GM18505 (cell line): Measurements from ENCODE around the gene LRRK1.

Experiments
- ATAC-seq: cut with Tn5 transposase; IDR thresholded peaks from one replicate; pipeline ENCODE4 v1.9.1; 2021; ENCODE audit not compliant: unreplicated experiment
- POLR2A ChIP-seq: IDR thresholded peaks from 4 replicates; pipeline ENCODE4 v1.6.1; 2011; ENCODE audit warnings: borderline replicate concordance; ENCODE audit not compliant: insufficient read depth, insufficient read length; ENCODE audit errors: extremely low read depth

The LRRK1 gene

GRCh38 chr15:100909565-100909964, 9.6 kb upstream of the LRRK1 start:
- no peak for TF ChIP-seq POLR2A

DNA sequence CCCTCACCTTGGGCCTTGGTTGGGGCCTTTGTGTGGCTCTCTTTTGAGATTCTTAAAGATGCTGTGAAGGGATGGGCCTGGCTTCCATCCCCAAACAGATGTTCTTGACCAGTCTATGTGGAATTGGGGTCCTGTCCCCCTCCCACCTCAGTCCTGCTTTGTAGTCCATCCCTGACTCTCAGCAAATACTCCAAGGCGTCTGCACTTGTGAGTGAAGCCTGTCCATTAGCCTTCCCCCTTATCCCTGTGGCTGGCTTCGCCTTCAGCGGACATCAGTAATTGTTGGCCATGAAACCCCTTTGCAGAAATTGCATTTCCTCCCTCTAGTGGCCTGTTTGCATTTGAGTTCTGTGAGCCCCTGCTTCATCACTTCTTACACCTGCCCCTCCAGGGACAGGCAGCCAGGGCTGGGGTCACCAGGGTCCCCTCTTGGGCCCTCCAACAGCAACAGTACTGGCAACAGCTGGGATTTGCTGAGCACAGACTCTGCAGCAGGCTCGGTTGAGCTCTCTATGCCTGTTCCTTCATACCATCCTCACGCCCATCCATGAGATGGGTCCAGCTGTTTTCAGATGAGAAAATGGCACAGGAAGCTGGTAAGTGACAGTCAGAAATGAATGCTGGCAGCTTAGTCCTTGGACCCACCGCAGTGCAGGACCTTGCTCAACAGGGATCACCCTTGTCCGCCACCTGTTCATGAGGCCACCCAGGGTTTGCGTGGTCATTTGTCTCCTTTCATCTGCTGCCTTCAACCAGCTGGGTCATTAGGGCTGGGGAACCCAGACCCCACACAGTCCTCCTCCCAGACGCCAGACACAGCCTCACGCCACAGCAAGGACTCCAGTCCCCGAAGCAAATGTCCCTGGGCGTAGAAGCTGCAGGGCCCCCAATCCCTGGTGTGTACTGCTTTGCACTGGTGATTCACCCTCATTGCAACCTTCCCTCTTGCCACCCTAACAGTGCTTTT, 8.9 kb upstream of the LRRK1 start:
- TF ChIP-seq POLR2A = no peak
- no peak for ATAC-seq

More at GRCh38 chr15:100909565-100909964, 9.6 kb upstream of the LRRK1 start:
- ATAC-seq = no peak

DNA sequence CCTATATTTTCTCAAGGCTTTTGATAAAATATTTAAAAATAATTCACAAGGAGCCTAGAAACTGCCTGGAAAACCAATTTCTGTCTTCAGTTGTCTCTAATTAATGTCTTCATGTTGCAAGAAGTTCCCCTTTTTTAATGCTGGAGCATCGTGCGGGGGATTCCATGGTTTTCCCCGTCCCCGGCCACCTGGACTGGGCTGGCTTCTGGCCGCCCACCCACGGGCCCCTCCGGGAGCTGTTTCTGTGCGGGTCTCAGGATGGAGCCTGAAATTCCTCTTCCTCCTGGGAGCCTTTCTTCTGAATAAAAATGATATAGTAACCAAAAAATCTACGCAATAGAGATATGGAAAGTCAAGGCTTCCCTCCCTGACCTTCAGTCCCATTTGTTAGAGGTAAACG, 8.1 kb upstream of the LRRK1 start:
- TF ChIP-seq POLR2A = no peak
- ATAC-seq = no peak

DNA sequence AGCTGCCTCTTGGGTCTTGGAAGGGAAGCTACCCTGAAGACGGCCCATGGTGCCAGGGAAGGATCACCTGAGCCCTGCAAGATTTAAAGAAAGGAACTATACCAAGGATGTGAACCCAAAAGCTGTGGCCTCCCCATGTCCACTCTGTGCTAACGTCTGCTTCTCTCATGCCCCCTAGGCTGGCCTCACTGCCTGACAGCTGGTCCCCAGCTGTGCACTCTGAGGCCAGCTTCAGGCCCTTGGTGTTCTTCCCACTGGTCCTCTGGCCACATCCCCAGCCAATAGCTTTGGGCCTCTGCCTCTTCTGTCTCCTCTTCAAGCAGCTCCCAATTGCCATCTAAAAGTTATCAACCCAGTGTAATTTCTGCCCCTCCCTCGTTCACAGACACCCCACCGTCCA, 5.2 kb upstream of the LRRK1 start:
- TF ChIP-seq POLR2A = no peak
- ATAC-seq = no peak

DNA sequence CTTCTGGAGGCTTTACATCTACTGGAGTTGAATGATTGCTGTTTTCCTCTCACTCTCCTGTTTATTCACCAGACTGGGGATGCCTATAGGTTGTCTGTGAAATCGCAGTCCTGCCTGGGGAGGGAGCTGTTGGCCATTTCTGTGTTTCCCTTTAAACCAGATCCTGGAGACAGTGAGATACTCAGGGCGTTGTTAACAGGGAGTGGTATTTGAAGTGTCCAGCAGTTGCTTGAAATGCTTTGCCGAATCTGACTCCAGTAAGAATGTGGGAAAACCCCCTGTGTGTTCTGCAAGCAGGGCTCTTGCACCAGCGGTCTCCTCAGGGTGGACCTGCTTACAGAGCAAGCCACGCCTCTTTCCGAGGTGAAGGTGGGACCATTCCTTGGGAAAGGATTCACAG, 4.3 kb upstream of the LRRK1 start:
- TF ChIP-seq POLR2A = no peak
- ATAC-seq = no peak

- no peak for TF ChIP-seq POLR2A
- peak; percentile 57 for ATAC-seq
These were observed 995 bp upstream of the LRRK1 start for GRCh38 chr15:100918034-100918689.

DNA sequence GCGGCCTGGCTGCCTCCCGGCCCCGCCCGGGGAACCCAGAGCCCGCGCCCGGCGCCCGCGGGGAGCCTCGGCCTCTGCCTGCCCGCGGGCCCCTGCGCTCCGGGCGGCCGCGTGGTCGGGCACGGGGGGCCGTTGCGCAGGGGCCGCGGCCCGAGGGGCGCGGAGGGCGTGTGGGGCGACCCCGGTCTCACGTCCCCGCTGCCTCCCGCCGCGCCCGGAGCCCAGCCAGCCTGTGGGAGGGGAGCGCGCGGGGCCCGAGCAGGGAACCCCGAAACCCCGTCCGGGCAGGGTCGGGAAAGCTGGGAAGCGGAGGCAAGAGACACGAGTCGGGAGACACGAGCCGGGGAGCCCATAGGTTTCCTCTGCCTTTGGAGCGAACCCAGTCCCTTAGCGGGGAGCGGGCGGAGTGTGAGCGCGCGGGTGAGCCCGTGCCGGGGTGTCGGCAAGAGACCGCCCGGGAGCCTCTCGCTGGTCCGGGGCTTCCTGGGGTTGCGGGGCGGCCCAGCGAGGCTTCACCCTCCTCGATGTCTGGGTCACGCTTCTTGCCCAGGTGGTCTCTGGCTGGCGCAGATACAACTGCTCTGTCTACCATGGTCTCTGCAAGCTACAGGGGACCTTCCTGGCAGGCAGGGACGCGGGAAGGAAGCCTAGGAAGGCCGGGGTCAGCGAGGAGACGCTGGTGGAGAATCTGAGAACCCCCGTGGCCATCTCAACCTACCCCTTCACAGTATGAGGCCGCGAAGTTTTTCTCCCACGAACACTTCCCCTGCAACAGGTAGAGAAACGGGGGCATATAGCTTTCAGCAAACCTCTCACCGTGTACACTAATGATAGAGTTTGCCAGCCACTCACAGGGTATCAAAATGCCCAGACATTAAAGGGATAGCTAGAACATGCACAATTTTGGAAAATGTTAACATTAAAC, 586 bp downstream of the LRRK1 start:
- ATAC-seq = peak; percentile 26
- no peak for TF ChIP-seq POLR2A

- peak; percentile 41 for TF ChIP-seq POLR2A
- ATAC-seq = no peak
These were observed 1.5 kb downstream of the LRRK1 start for GRCh38 chr15:100920516-100921135.

GRCh38 chr15:100922192-100923040, 3.3 kb downstream of the LRRK1 start:
- no peak for ATAC-seq
- no peak for TF ChIP-seq POLR2A

- TF ChIP-seq POLR2A = no peak
These were observed 3.9 kb downstream of the LRRK1 start for GRCh38 chr15:100923076-100923475.

DNA sequence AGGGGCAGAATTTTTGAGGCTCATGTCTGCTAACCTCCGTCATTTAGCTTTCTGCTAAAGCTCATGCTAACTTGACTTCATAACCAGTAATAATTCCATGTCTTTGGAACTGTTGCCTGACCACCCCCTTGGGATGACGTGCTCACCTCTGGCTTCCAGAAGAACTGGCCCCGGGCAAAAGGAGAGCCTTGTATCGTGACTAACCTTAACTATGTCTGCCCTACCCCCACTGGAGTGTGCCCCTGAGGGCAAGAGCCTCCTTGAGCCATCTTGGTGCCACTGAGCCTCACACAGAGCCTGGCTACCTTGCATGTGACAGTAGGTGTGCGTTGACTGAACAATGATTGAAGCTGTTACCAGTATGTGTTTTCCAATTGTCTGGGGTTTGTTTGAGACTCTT, 4.7 kb downstream of the LRRK1 start:
- TF ChIP-seq POLR2A = no peak
- no peak for ATAC-seq

More at GRCh38 chr15:100923076-100923475, 3.9 kb downstream of the LRRK1 start:
- no peak for ATAC-seq

DNA sequence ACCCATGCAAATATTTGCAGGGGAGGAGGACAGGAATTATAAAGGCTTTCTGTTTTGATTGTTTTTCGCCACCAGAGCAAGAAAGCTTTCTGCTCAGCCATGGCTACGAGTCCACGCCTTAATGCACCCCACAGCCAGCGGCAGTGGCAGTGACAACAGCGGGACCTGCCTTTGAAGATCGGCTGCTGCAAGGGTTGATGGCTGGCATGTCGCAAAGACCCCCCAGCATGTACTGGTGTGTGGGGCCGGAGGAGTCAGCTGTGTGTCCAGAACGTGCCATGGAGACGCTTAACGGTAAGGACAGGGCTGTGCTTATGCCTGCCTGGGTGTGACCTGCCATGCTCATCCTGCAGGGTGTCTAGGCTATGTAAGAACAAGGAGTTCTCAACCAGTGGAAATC, 5.3 kb downstream of the LRRK1 start:
- no peak for ATAC-seq
- no peak for TF ChIP-seq POLR2A

DNA sequence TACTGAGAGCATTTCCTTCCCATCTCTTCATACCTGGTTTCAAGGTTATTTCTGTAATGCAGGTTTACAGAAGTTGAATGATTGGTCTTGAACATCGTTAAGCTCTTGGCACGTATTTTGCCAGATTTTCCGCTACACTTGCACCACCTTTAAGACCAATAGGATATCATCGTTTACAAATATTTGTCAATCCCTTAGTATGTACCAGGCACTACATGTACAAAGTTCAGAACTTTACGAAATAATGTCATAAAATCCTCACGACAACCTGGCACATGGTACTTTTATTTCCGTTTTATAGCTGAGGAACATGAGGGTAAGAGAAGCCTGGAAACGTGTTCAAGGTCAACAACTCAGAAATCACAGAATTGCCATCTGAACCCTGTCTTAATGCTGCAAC, 6.3 kb downstream of the LRRK1 start:
- no peak for TF ChIP-seq POLR2A
- ATAC-seq = no peak

DNA sequence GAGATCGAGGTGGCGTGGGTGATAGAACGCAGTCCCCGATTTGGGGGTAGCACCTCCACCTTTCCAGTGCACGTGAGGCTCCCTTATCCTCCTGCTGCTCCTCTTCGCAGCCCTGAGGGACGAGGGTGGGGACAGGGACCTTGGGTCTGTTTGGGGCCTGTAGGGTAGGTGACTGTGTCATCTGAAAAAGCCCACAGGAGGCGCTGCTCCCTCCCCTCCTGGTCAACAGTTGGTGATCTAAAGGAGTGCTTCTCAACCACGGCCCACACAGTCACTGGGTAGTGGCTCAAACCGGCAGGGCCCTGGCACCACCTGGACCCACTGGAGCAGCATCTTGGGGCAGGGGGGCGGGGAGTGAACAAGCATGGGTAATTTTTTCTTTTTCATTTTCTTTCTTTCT, 7.1 kb downstream of the LRRK1 start:
- TF ChIP-seq POLR2A = no peak
- ATAC-seq = no peak
